ENCODE measurements around the gene ANKS6. TPM values are rescaled to one million over a fixed set of nuclear protein-coding genes. Genes with fewer than 3 reads are reported as not detected.

Gene ANKS6
- total RNA-seq, 1 experiment from 2014 or later, result 19.6 TPM

GRCh38 chr9:98751210-98751609, 45.1 kb downstream of the ANKS6 start:
- intact Hi-C loops (cut with micrococcal nuclease; ENCODE audit: unreplicated experiment) (no loop called here), in situ Hi-C loops (cut with HindIII; ENCODE audit: low pct_unique_long_range_greater_than_20kb, low sequenced_read_pairs) (no loop called here)
- DNase-seq (ENCODE audit: low read depth, low spot score) (no peak), ATAC-seq (no peak)
- Histone ChIP-seq H3K4me3 (ENCODE audit: low read depth in 2 of 2, low read length in 2 of 2) (no peak overlapping the region), H3K4me1 (ENCODE audit: control insufficient read depth, insufficient read depth, low read length) (no peaks in the 10 kb centered on the region), H3K27ac (ENCODE audit: low read length) (no peak overlapping the region), H3K27me3 (ENCODE audit: control insufficient read depth, insufficient read depth, low read length) (no peaks in the 10 kb centered on the region), H3K9me3 (ENCODE audit: control insufficient read depth, insufficient read depth, low read depth, low read length) (no peaks in the 10 kb centered on the region), H3K36me3 (ENCODE audit: control insufficient read depth, insufficient read depth, low read length) (no peaks in the 10 kb centered on the region)
- ChIA-PET POLR2A (no interaction called here), CTCF (no interaction called here)
- no TSS peak for BruUV-seq (replicated peaks)
- TF ChIP-seq SIN3A (IDR thresholded peaks at IDR 0.05; ENCODE audit: borderline replicate concordance, insufficient read depth, low read depth, low read length), result no peak
- TF ChIP-seq REST (IDR thresholded peaks at IDR 0.05; ENCODE audit: insufficient read depth in 1 of 2, low read depth in 2 of 2, low read length in 1 of 2), result no peak
- TF ChIP-seq TCF7L2 (IDR thresholded peaks at IDR 0.05; ENCODE audit: low read depth, low read length), result no peak
- TF ChIP-seq CTCF (IDR thresholded peaks at IDR 0.05), result no peak
- no peak for TF ChIP-seq POLR2AphosphoS5 (IDR thresholded peaks at IDR 0.05; ENCODE audit: low read depth, low read length)

- no peaks in the 10 kb centered on the region for H3K9me3 ChIP-seq (ENCODE audit: control insufficient read depth, insufficient read depth, low read depth, low read length)
- no peak for DNase-seq (ENCODE audit: low read depth, low spot score)
- POLR2A ChIA-PET, result no interaction called here
- in situ Hi-C loops (cut with HindIII; ENCODE audit: low pct_unique_long_range_greater_than_20kb, low sequenced_read_pairs), result no loop called here
- no peaks in the 10 kb centered on the region; the same call in 1 of the 2 replicates for H3K36me3 ChIP-seq (ENCODE audit: control insufficient read depth, insufficient read depth, low read length)
- no peaks in the 10 kb centered on the region for H3K4me1 ChIP-seq (ENCODE audit: control insufficient read depth, insufficient read depth, low read length)
- ATAC-seq, result no peak
- intact Hi-C loops (cut with micrococcal nuclease; ENCODE audit: unreplicated experiment), result no loop called here
- no peak for TF ChIP-seq TCF7L2 (IDR thresholded peaks at IDR 0.05; ENCODE audit: low read depth, low read length)
- TF ChIP-seq POLR2AphosphoS5 (IDR thresholded peaks at IDR 0.05; ENCODE audit: low read depth, low read length), result no peak
- TF ChIP-seq REST (IDR thresholded peaks at IDR 0.05; ENCODE audit: insufficient read depth in 1 of 2, low read depth in 2 of 2, low read length in 1 of 2), result no peak
- no peak overlapping the region for H3K4me3 ChIP-seq (ENCODE audit: low read depth in 2 of 2, low read length in 2 of 2)
- CTCF ChIA-PET, result no interaction called here
- BruUV-seq (replicated peaks), result no TSS peak
- no peak overlapping the region for H3K27ac ChIP-seq (ENCODE audit: low read length)
- no peaks in the 10 kb centered on the region for H3K27me3 ChIP-seq (ENCODE audit: control insufficient read depth, insufficient read depth, low read length)
Observed at GRCh38 chr9:98750364-98751060, 45.8 kb downstream of the ANKS6 start.
